Adrenal gland (tissue), 5 donors: Measurements from ENCODE around the gene ITIH5.

Experiments
- POLR2A ChIP-seq, 2 donors: fragments of 450-650 bp; IDR thresholded peaks; one replicate each; pipeline ENCODE4 v1.6.1; 2017; ENCODE audit warnings: antibody characterized with exemption in 2 of 2, mild to moderate bottlenecking in 2 of 2, moderate library complexity in 1 of 2
- TF ChIP-seq, protein P1 (sequence below), 6 experiments: fragments of 450-650 bp in 4 of 6; fragments of 200-600 bp in 2 of 6; sonication (generic) in 1 of 6; IDR thresholded peaks; 1 replicate in 5 of 6; 2 replicates in 1 of 6; pipeline versions ENCODE4 v1.5.1 to v1.8.0; 2016 to 2021; ENCODE audit warnings: antibody characterized with exemption in 6 of 6, mild to moderate bottlenecking in 2 of 6, moderate library complexity in 1 of 6
- donor health status: DM: no; HTN: no; CAD: no.

DNA sequence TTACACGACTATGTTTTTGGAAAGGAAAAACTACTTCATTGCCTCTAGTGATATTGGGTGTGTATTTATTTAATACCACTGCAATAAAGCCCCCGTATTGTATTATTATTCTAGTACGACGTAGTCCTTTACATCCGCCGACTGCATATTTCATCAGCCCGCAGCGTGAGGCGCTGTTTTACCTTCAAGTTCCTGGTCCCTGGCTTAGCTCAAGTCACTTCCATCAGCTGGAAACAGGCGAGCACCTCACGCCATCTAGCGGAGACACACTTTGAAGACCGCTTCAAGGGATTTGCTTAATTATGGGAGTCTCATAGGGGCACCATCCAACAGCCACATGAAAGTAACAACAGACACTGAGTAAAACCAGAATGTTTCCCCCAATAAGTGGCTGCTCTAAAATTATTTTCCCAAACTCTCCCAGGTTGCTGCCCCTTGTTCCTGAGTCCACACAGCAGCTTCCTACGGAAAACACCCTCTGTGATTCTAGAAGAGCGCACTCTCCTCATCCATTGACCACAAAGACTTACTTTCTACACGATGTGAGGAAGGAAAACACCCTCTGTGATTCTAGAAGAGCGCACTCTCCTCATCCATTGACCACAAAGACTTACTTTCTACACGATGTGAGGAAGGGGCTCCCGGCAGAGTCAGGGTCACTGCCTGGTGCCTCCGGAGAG is 20.6 kb upstream of the ITIH5 start:
- TF ChIP-seq, protein P1, sequence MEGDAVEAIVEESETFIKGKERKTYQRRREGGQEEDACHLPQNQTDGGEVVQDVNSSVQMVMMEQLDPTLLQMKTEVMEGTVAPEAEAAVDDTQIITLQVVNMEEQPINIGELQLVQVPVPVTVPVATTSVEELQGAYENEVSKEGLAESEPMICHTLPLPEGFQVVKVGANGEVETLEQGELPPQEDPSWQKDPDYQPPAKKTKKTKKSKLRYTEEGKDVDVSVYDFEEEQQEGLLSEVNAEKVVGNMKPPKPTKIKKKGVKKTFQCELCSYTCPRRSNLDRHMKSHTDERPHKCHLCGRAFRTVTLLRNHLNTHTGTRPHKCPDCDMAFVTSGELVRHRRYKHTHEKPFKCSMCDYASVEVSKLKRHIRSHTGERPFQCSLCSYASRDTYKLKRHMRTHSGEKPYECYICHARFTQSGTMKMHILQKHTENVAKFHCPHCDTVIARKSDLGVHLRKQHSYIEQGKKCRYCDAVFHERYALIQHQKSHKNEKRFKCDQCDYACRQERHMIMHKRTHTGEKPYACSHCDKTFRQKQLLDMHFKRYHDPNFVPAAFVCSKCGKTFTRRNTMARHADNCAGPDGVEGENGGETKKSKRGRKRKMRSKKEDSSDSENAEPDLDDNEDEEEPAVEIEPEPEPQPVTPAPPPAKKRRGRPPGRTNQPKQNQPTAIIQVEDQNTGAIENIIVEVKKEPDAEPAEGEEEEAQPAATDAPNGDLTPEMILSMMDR (IDR thresholded peaks at IDR 0.05) = peak; percentile 77 to 95 (median 92)
- no peak for TF ChIP-seq POLR2A (IDR thresholded peaks at IDR 0.05)
